GM18951 (cell line): ENCODE data around the gene MARVELD2.
"Not testable (repeated sequence)": the region's sequence is repeated elsewhere in the genome, so short reads cannot be mapped to it uniquely, and the experiment has no call there.

Experiments used
- POLR2A ChIP-seq: IDR thresholded peaks from 4 replicates; pipeline ENCODE4 v1.6.1; 2011; ENCODE audit warnings: mild to moderate bottlenecking; ENCODE audit not compliant: insufficient read length, insufficient read depth; ENCODE audit errors: extremely low read depth
- in situ Hi-C: fragments of 300-500 bp; cut with MboI; formaldehyde crosslinking; loops from one replicate; pipeline ENCODE4 v1.12.0; 2022; ENCODE audit warnings: low sequenced_read_pairs, mixed read lengths, inconsistent platforms; ENCODE audit not compliant: unreplicated experiment

Gene MARVELD2

DNA sequence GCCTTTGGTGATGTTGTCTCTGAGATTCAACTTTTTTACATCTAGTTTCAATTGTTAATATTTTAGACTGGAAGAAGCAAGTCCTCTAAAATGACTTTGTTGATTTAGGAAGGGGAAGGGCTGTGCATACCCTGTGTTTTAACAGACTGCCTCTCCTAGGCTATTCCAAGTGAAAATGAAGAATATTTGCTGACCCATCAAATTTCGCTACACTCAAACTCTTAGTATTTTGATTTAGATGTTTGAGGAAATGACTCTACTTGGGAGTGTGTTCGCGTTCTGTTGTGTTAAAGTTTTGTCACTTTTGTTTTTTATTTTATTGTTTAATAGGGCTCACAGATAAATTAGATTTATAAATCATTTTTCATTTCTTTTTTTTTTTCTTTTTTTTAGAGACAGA lies 3.6 kb downstream of the MARVELD2 start:
- TF ChIP-seq POLR2A: no peak
- in situ Hi-C loops: no loop called here

DNA sequence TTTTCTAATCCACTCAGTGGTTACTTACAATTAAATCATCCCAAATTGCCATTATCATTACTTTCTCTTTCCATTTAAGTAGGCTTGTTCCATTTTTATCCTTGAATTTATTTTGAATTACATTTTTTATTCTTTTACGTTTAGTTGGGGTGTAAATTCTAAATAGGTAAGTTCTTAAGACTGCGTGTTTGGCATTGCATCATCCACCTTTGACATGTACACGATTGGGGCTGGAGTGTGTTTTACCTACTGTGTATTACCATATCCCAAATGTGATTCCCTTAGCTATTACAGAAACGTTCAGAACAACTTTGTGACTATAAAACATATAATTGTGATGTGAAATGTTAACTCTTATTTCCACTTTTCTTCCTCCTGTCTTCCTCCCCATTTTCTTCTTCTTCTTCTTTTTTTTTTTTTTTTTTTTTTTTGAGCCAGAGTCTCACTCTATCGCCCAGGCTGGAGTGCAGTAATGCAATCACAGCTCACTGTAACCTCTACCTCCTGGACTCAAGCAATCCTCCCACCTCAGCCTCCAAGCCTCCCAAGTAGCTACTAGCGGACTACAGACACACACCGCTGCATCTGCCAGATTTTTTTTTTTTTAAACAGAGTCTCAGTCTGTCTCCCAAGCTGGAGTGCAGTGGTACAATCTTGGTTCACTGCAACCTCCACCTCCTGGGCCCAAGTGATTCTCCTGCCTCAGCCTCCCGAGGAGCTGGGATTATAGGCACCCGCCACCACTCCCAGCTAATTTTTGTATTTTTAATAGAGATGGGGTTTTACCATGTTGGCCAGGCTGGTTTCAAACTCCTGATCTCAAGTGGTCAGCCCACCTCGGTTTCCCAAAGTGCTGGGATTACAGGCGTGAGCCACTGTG lies 16.7 kb downstream of the MARVELD2 start:
- in situ Hi-C loops: no loop called here
- no peak for TF ChIP-seq POLR2A

DNA sequence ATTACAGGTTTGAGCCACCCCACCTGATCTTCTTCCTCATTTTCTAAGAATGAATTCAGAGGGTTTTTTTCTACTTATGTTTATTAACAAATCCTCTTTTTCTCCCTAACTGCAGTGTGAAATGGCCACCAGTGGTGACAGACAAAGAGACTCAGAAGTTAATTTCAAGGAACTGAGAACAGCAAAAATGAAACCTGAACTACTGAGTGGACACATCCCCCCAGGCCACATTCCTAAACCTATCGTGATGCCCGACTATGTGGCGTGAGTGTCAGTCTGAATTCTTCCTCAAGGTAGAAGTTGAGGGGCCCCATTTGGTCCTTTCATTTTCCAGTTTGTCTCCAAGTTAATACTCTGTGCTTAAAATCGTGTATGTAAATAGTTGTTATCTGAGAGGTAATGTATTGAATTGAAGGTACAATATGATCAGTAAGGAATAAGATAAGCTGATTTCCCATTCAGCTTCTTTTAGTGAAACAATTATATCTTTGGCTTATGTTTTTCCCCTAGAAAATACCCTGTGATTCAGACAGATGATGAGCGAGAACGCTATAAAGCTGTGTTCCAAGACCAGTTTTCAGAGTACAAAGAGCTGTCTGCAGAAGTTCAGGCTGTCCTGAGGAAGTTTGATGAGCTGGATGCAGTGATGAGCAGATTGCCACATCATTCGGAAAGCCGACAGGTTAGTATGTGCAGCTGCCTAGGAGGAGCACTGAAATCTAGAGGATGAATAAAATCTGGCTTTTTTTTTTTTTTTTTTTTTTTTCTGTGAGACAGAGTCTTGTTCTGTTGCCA lies 17.7 kb downstream of the MARVELD2 start:
- TF ChIP-seq POLR2A: no peak
- in situ Hi-C loops: no loop called here

DNA sequence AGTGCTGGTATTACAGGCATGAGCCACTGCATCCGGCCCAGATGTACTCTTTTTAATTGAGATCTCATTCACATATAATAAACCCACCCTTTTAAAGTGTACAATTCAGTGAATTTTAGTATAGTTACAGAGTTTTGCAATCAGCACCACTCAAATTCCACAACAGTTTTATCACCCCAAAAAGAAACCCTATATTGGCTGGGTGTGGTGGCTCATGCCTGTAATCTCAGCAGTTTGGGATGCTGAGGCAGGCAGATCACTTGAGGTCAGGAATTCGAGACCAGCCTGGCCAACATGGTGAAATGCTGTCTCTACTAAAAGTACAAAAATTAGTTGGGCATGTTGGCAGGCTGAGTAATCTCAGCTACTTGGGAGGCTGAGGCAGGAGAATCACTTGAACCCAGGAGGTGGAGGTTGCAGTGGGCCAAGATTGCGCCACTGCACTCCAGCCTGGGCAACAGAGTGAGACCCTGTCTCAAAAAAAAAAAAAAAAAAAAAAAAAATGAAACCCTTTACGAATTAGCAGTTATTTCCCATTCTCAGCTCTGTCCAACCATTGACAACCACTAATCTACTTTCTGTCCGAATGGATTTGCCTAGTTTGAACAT lies 20.5 kb downstream of the MARVELD2 start:
- in situ Hi-C loops: not testable (repeated sequence)

DNA sequence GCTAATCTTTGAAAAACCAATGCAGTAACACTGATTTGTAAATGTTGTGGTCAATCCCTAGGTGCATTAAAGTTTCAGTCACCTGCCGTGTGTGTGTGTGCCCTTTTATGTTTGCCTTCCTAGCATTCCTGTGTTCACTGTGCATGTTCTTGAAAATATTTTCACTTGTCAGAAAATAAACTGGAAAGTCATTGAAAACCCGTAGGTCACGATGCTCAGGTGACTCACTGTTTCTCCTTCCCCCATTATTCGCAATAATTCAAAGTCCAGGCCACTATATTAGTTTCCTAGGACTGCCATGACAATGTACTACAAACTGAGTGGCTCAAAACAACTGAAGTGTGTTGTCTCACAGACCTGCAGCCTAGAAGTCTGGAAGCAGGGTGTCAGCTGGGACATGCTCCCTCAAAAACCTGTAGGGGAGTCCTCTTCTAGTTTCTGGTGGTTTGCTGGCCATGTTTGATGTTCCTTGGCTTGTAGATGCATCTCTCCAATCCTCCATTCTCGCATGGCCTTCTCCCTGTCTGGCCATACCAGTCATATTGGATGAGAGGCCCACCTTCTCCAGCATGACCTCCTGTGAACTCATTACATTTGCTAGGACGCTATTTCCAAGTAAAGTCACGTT lies 29.3 kb downstream of the MARVELD2 start:
- no peak for TF ChIP-seq POLR2A
- in situ Hi-C loops: no loop called here

DNA sequence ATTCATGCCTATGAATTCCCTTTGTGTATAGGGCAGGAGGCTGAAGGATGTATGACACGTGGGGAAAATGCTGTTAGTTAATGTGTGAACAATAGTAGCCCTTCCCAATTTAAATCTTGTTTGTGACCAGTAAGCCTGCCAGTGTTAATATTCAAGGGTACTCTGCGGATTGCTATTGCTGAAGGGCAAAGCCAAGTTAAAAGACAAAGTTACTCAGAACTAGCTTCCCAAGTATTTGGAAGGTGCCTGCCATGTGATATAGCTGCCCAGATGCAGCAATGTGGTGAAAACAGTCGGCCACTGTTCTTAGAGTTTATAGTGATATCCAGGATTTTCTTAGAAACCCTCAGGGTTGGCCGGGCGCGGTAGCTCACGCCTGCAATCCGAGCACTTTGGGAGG lies 34.6 kb downstream of the MARVELD2 start:
- in situ Hi-C loops: no loop called here
- TF ChIP-seq POLR2A: no peak

DNA sequence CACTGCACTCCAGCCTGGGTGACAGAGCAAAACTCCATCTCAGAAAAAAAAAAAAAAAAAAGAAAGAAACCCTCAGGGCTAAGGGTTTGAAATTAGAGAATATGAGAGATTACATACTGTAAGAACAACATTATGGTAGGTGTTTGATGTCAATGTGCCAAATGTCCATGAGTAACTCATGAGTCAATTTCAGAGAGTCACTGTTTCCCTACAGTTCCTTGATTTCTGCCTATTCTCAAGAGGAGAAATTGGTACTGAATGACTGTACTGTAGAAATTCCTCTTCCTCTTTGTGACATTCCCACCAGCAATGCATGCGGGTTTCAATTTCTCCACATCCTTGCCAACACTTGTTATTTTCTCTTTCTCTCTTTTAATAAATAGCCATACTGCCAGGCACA lies 35.2 kb downstream of the MARVELD2 start:
- no peak for TF ChIP-seq POLR2A
- in situ Hi-C loops: no loop called here

DNA sequence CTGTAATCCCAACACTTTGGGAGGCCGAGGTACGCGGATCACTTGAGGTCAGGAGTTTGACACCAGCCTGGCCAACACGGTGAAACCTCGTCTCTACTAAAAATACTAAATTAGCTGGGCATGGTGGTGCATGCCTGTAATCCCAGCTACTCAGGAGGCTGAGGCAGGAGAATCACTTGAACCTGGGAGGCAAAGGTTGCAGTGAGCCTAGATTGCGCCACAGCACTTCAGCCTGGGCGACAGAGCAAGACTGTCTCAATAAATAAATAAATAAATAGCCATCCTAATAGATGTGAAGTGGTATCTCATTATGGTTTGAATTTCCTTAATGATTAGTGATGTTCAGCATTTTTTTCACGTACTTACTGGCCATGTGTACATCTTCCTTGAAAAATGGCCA lies 35.6 kb downstream of the MARVELD2 start:
- in situ Hi-C loops: not testable (repeated sequence)

DNA sequence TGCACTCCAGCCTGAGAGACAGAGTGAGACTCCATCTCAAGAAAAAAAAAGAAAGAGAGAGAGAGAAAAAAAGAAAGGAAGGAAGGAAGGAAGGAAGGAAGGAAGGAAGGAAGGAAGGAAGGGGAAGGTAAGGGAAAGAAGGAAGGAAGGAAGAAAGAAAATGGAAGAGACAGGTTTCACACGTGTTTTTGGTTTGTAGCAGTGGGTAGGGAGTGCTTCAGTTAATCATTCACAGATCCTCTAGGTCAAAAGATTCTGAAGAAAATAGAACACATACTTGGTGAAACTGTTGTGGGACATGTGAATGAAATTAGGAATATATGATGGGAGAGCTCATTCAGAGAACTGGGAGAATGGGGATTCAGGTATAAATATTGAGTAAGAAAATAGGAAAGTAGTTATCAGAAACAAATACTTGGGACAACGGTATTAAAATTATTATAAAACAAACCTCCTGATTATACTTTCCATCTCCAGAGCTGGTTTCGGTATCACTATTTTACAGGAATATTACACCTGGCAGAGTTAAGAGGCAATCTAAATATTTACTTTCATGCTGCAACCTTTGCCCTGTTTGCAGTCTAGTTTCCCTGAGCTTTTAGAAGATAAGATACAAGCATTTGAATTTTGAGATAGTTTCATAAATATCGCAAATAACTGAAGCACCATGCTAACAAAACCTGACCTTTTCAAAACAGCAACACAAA lies 37.2 kb downstream of the MARVELD2 start:
- no peak for TF ChIP-seq POLR2A
- in situ Hi-C loops: no loop called here

DNA sequence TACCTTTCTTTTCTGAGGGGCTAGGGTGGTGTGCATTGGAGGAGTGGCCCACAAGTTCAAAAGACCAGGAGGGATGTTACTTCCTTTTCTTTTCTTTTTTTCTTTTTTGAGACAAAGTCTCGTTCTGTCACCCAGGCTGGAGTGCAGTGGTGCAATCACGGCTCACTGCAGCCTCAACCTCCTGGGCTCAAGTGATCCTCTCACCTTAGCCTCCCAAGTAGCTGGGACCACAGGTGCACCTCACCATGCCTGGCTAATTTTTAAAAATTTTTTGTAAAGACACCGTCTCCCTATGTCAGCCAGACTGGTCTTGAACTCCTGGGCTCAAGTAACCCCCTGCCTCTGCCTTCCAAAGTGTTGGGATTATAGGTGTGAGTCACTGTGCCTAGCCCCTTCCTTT lies 38.6 kb downstream of the MARVELD2 start:
- in situ Hi-C loops: not testable (repeated sequence)

DNA sequence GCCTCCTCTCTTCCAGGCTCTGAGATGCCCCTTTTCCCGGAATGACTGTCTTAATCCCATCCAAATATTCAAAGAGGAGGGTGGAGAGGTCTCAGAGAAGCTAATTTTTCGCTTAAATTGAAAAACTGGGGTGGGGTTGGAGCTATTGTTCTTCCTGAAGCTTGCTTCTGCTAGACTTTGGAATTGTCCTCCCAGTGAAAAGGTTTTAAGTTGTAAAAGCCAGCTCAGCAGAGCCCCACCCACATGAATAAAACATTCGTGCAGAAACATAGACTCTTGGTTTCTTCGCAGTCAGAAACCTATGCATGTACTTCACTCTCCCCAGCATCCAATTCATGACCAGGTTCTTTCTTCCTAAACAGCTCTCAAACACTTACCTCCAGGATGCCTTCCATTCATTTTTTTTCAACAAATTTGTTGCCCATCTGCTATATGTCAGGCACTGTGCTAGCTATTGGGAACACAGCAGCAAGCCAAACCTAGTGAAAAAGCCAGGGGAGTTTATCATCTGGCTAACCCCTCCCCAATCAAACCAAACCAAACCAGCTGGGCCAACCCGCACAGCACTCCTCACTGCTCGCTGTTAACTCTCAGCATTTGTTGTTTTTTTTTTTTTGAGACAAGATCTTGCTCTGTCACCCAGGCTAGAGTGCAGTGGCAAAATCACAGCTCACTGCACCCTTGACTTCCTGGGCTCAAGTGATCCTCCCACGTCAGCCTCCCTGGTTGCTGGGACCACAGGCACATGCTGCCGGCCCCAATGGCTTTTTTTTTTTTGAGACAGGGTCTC lies 39.7 kb downstream of the MARVELD2 start:
- no peak for TF ChIP-seq POLR2A

DNA sequence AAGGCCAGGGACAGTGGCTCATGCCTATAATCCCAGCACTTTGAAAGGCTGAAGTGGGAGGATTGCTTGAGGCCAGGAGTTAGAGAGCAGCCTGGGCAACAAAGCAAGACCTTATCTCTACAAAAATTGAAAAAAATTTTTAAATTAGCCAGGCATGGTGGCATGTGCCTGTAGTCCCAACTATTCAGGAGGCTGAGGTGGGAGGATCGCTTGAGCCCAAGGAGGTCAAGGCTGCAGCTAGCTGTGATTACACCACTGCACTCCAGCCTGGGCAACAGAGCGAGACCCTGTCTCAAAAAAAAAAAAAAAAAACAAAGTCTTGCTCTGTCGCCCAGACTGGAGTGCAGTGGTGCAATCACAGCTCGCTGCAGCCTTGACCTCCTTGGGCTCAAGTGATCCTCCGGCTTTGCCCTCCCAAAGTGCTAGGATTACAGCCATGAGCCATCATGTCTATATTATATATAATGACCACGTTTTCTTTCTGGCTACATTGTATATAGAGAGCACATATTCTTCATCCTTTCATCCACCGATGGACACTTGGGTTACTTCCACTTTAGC lies 40.6 kb downstream of the MARVELD2 start:
- in situ Hi-C loops: not testable (repeated sequence)

More for the DNA sequence above, 39.7 kb downstream of the MARVELD2 start:
- in situ Hi-C loops: no loop called here

DNA sequence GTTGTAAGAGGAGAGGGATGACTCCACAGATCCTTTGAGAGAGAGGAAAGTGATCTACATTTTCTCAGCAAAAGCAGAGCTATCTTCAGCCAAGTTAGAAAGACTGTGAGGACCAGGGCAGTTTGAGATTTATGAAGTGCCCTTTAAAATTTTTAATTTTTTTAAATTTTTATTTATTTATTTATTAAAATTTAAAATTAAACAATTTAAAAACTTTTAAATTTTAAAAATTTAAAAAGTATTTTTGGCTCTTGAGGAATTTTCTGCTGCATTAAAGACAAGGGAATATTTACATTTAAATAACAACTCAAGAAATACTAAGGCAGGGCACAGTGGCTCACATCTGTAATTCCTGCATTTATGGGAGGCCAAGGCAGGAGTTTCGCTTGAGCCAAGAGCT lies 47.3 kb downstream of the MARVELD2 start:
- in situ Hi-C loops: no loop called here
- TF ChIP-seq POLR2A: no peak

DNA sequence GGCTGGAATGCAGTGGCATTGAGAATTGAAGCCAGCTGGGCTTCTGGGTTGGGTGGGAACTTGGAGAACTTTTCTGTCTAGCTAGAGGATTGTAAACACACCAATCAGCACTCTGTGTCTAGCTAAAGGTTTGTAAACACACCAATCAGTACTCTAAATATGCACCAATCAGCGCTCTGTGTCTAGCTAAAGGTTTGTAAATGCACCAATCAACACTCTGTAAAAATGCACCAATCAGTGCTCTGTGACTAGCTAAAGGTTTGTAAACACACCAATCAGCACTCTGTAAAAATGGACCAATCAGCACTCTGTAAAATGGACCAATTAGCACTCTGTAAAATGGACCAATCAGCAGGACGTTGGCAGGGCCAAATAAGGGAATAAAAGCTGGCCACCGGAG lies 51.5 kb downstream of the MARVELD2 start:
- in situ Hi-C loops: not testable (repeated sequence)
